GM12891 (cell line): ENCODE measurements around the gene RPL18.

Experiments
- POLR2A ChIP-seq: IDR thresholded peaks from 2 replicates; pipeline ENCODE4 v1.6.1; 2011; ENCODE audit warnings: low read depth, low read length, control low read depth
- TAF1 ChIP-seq: IDR thresholded peaks from 2 replicates; pipeline ENCODE4 v1.6.1; 2011; ENCODE audit warnings: low read depth, low read length, control low read depth

DNA sequence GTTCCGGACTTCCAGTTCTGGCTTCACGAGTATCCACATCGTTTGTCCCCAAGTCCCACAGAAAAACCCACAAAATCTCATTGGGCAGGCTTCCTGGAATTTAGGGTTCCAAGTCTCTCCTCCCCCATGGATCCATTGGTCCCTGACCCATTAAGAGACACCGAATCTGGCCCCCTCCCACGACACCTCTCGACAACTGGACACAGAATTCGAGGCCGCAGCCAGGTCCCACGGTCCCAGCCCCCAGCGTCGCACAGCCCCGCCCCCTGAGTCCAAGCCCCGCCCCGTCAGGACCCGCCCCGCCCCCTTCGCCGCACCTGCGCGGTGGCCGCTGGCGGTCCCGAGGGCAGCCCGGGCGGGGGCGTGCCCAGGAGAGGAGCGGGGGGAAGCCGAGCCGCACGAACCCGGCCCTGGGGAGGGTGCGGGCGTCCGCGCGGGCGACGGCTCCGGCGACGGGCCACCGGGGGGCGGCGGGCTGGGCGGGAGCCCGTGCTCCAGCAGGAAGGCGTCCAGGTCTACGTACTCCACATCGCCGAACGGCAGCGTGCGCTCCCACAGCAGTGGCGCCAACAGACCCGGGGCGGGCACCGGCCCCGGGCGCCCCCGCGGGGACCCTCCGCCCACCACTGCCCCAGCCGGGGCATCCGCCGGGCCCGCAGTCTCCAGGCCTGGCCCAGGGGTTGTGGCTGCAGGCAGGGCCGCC is 16.4 kb upstream of the RPL18 start:
- TF ChIP-seq POLR2A, result no peak
- no peak for TF ChIP-seq TAF1
